Measurements from ENCODE around the gene PACRG. TPM values are rescaled to one million over a fixed set of nuclear protein-coding genes. Genes with fewer than 3 reads are reported as not detected.

Gene PACRG
- total RNA-seq, 2 donors from 2014 or later = 13.0 TPM; not detected in 1

GRCh38 chr6:163064397-163064796, 336.6 kb downstream of the PACRG start:
- no peaks in the 10 kb centered on the region for H3K4me1 ChIP-seq (ENCODE audit: control insufficient read depth in 1 of 2, low read depth in 2 of 2)
- DNase-seq (ENCODE audit: low spot score) = no peak

GRCh38 chr6:163066200-163066599, 338.4 kb downstream of the PACRG start:
- ATAC-seq (ENCODE audit: insufficient number of reproducible peaks, low FRiP score, low read depth) = no peak
- H3K4me3 ChIP-seq = no peak overlapping the region
- no peak for DNase-seq (ENCODE audit: low spot score)
- no peak for TF ChIP-seq CTCF (IDR thresholded peaks at IDR 0.05)
- no peaks in the 10 kb centered on the region for H3K36me3 ChIP-seq
- H3K4me1 ChIP-seq (ENCODE audit: control insufficient read depth in 1 of 2, low read depth in 2 of 2) = no peaks in the 10 kb centered on the region
- H3K27ac ChIP-seq = no peak overlapping the region
- no peaks in the 10 kb centered on the region for H3K9me3 ChIP-seq
- no peaks in the 10 kb centered on the region for H3K27me3 ChIP-seq (replicated peaks; ENCODE audit: insufficient read depth)

More at GRCh38 chr6:163064397-163064796, 336.6 kb downstream of the PACRG start:
- Histone ChIP-seq H3K9me3 (no peaks in the 10 kb centered on the region), H3K36me3 (no peaks in the 10 kb centered on the region), H3K27me3 (replicated peaks; ENCODE audit: insufficient read depth) (no peaks in the 10 kb centered on the region), H3K27ac (no peak overlapping the region), H3K4me3 (no peak overlapping the region)
- ATAC-seq (ENCODE audit: insufficient number of reproducible peaks, low FRiP score, low read depth) = no peak
- no peak for TF ChIP-seq CTCF (IDR thresholded peaks at IDR 0.05)

- Histone ChIP-seq H3K27ac (no peak overlapping the region), H3K27me3 (replicated peaks; ENCODE audit: insufficient read depth) (no peaks in the 10 kb centered on the region), H3K4me1 (ENCODE audit: control insufficient read depth in 1 of 2, low read depth in 2 of 2) (no peaks in the 10 kb centered on the region), H3K36me3 (no peaks in the 10 kb centered on the region), H3K9me3 (no peaks in the 10 kb centered on the region), H3K4me3 (no peak overlapping the region)
- DNase-seq (ENCODE audit: low spot score) = no peak
- ATAC-seq (ENCODE audit: insufficient number of reproducible peaks, low FRiP score, low read depth) = no peak
- no peak for TF ChIP-seq CTCF (IDR thresholded peaks at IDR 0.05)
These were observed 349.4 kb downstream of the PACRG start for GRCh38 chr6:163077134-163077533.

- no peaks in the 10 kb centered on the region for H3K36me3 ChIP-seq
- no peak overlapping the region for H3K27ac ChIP-seq
- H3K4me3 ChIP-seq = no peak overlapping the region
- no peak for DNase-seq (ENCODE audit: low spot score)
- TF ChIP-seq CTCF (IDR thresholded peaks at IDR 0.05) = no peak
- no peaks in the 10 kb centered on the region for H3K4me1 ChIP-seq (ENCODE audit: control insufficient read depth in 1 of 2, low read depth in 2 of 2)
- H3K9me3 ChIP-seq = no peaks in the 10 kb centered on the region
- H3K27me3 ChIP-seq (replicated peaks; ENCODE audit: insufficient read depth) = no peaks in the 10 kb centered on the region
- ATAC-seq (ENCODE audit: insufficient number of reproducible peaks, low FRiP score, low read depth) = no peak
These were observed 350.9 kb downstream of the PACRG start for GRCh38 chr6:163078712-163079111.

- TF ChIP-seq CTCF (IDR thresholded peaks at IDR 0.05) = no peak
- H3K27ac ChIP-seq = no peak overlapping the region
- no peaks in the 10 kb centered on the region for H3K4me1 ChIP-seq (ENCODE audit: control insufficient read depth in 1 of 2, low read depth in 2 of 2)
- H3K9me3 ChIP-seq = no peaks in the 10 kb centered on the region
- DNase-seq (ENCODE audit: low spot score) = no peak
- H3K4me3 ChIP-seq = no peak overlapping the region
- no peaks in the 10 kb centered on the region for H3K27me3 ChIP-seq (replicated peaks; ENCODE audit: insufficient read depth)
- no peak for ATAC-seq (ENCODE audit: insufficient number of reproducible peaks, low FRiP score, low read depth)
- H3K36me3 ChIP-seq = no peaks in the 10 kb centered on the region
These were observed 352.5 kb downstream of the PACRG start for GRCh38 chr6:163080228-163080627.

All from thoracic aorta (tissue), 2 donors.